Measurements from ENCODE around the gene MYH14.

MYH14 gene

GRCh38 chr19:50203281-50204080 is at the start of gene MYH14:
Gene MYH14 (plus strand): TSS chr19:50203622. CDS start chr19:50210366, 6,744 bp downstream.
- DNase-seq: peak; percentile 93 to 96

- DNase-seq: no peak
Measured at GRCh38 chr19:50154529-50154928, 48.9 kb upstream of the MYH14 start.

- DNase-seq: no peak
Measured at GRCh38 chr19:50155520-50156109, 47.8 kb upstream of the MYH14 start.

DNA sequence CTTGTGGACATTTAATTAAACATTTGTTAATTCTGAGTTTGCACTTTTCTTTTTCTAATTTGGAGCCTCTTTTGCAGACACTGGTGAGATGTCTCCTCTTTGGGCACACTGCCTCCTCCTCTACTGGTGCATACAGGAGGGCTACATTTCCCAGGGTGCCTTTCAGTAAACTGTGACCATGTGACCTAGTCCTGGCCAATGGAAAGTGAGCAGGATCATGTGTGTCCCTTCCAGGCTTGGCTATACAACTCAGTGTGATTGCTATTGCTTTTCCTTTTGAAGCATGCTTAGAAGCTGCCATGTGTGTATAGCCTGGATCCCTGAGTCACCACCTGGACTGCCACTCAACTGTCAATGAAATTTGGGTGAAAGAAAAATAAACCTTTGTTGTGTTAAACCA is 44.8 kb upstream of the MYH14 start:
- no peak for DNase-seq

- DNase-seq: no peak
Measured at GRCh38 chr19:50159078-50159477, 44.3 kb upstream of the MYH14 start.

GRCh38 chr19:50162988-50163387 is 40.4 kb upstream of the MYH14 start, which contains the start of gene IZUMO2:
Gene IZUMO2 (minus strand): TSS chr19:50163281. CDS start chr19:50163194, 87 bp downstream.
- DNase-seq: no peak

DNA sequence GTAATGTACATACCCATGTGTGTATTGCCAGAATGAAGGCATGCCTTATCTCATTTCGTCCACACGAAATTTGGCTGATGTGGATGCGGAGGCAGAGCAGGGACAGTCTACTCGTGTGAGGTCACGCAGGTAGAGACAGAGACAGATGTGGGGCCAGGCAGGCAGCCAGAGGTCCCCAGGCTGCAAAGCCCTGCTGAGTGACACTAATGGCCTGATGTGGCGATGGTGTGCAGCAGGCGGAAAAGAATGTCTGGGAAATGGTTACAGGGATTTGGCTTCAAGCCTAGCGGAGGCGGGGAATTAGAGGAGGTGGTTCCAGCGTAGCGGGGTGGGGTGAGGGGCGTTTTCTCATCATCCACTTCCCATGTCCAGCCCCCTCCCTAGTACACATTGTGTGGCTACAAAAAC is 36.1 kb upstream of the MYH14 start:
- no peak for DNase-seq

DNA sequence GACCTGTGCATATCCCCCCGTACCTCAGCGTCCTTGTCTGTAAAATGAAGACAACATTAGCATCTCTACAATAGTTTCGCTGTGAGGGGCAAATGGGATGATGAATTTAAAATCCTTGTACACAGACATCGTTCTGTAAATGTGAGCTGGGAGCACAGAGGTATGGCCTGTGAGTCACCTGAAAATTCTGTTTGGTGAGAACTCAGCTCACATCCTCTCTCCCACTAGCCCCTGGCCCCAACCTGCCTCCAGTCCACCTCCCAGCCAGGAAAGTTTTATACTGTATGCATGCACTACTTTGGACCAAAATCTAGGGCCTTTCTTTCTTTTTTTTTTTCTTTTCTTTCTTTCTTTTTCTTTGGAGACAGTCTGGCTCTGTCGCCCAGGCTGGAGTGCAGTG is 31.7 kb upstream of the MYH14 start:
- DNase-seq: no peak

GRCh38 chr19:50172726-50173125 is 30.7 kb upstream of the MYH14 start:
- DNase-seq: no peak

DNA sequence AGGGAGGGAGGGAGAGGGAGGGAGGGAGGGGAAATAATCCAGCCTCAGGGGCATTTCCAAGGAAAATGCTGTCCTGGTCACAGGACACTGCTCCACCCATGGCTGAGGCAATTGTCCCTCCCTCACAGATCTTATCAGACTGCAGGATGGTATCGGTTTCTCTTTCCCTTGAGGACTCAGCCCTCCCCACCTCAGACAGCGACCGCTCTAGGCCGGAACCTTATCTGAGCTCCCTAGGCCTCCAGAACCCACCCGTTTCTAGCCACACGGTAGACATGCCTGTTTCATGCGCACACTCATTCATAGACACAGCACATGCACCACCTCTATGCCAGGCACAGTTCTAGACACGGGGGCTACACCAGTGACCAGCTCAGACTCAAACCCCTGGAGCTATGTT is 30.3 kb upstream of the MYH14 start:
- no peak for DNase-seq

- DNase-seq: no peak
Measured at GRCh38 chr19:50174100-50174793, 29.2 kb upstream of the MYH14 start.

DNA sequence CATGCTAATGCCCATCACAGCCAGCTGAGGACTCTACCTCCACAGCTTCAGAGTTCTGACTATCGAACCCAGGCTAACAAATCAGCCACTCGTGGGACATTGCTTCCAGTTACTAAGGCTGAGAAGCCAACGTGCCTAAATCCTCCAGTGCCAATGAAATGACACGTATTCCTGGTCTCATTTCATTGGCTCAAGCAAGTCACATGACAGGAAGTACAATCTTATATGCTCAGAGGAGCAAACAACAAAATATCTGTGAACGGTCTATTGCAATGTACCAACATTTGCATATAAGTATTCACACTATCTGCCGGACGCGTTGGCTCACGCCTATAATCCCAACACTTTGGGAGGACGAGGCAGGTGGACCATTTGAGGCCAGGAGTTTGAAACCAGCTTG is 27.5 kb upstream of the MYH14 start:
- no peak for DNase-seq

GRCh38 chr19:50176775-50177174 is 26.6 kb upstream of the MYH14 start:
- no peak for DNase-seq

DNA sequence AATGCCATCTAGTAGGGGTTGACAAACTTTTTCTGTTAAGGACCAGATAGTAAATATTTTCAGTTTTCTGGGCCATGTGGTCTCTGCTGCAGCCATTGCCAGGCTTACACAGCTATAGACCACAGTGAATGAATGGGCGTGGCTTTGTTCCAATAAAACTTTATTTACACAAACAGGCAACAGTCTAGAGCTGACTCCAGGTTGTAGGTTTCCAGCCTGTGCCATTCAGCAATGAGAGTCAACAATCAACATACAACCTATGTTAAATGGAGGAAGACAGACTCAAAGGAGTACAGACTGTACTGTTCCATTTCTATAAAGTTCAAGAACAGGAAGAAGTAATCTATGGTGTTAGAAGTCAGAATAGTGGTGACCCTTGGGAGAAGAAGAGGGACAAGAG is 25.1 kb upstream of the MYH14 start:
- no peak for DNase-seq

- no peak for DNase-seq
Measured at GRCh38 chr19:50178859-50179537, 24.4 kb upstream of the MYH14 start.

DNA sequence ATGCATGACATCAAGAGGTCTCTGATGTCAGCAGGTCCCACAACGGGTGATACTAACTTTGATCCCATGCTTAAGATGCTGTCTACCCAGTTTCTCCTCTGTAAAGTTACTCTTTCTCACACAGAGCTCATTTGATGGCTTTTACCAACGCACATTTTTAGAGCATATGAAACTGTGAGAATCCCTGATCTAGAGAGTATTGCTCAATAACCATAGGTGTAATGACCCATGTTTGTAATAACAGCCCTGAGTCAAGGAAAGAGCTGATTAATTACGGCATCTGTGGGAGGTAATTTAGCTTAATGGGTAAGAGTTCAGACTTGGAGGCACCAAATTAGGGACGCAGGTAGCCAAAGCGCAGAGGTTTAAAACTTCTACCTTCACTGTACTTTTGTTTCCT is 22.3 kb upstream of the MYH14 start:
- no peak for DNase-seq

- no peak for DNase-seq
Measured at GRCh38 chr19:50184196-50184595, 19.2 kb upstream of the MYH14 start.

GRCh38 chr19:50187937-50188336 is 15.5 kb upstream of the MYH14 start:
- no peak for DNase-seq

GRCh38 chr19:50189331-50189730 is 14.1 kb upstream of the MYH14 start:
- no peak for DNase-seq

DNA sequence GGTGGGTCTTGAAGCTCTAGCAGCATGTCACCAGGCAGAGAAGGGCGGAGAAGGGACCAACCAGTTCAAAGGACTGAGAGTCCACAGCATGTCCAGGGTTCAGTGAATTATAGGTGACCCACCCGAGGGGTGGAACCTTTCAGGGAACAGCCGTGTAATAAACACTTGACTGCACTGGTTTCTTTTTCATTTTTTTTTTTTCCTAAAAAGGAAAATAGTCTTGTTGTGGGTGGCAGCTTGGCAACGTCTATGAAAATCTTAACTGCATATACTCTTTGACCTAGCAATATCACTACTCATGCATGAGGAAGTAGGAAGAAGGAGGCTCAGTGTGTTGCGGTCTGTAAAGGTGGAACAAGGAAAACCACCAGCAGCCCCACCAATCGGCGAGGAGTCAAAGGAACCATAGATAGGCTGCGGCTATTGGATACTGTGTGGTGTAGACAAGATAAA is 13.0 kb upstream of the MYH14 start:
- DNase-seq: no peak

- no peak for DNase-seq
Measured at GRCh38 chr19:50191216-50191615, 12.2 kb upstream of the MYH14 start.

- no peak for DNase-seq
Measured at GRCh38 chr19:50192463-50193211, 10.8 kb upstream of the MYH14 start.
